Gastrocnemius medialis (tissue), 4 donors: ENCODE measurements around the gene BET1L. TPM values are rescaled to one million over a fixed set of nuclear protein-coding genes. Genes with fewer than 3 reads are reported as not detected.

Experiments used
- ATAC-seq, 2 donors: fragments of 150-250 bp; one replicate each; pipeline ENCODE4 v1.9.1; 2016
- DNase-seq, 2 donors: peaks; one replicate each; pipeline ENCODE4 v3.0.0-alpha.2; 2019
- H3K27ac ChIP-seq, 4 donors: fragments of 200-600 bp; sonication (generic); 1 replicate in 1 of 4; 2 replicates in 3 of 4; pipeline ENCODE4 v1.5.1; 2016 to 2018; ENCODE audit warnings: mild to moderate bottlenecking in 2 of 4, moderate library complexity in 1 of 4
- H3K27me3 ChIP-seq, 3 donors: fragments of 200-600 bp; sonication (generic) in 2 of 3; 1 replicate in 1 of 3; 2 replicates in 2 of 3; pipeline versions ENCODE4 v1.5.1 to v1.6.0; 2016 to 2019; ENCODE audit warnings: mild to moderate bottlenecking in 1 of 3, moderate library complexity in 1 of 3
- H3K36me3 ChIP-seq, 2 donors: fragments of 200-600 bp; sonication (generic) in 1 of 2; one replicate each; pipeline ENCODE4 v1.5.1; 2017 to 2018
- H3K4me1 ChIP-seq, 2 donors: fragments of 200-600 bp; sonication (generic) in 1 of 2; one replicate each; pipeline ENCODE4 v1.5.1; 2016 to 2017; ENCODE audit warnings: mild to moderate bottlenecking in 2 of 2
- H3K4me3 ChIP-seq, 4 donors: fragments of 200-600 bp; sonication (generic) in 3 of 4; 1 replicate in 1 of 4; 2 replicates in 3 of 4; pipeline ENCODE4 v1.5.1; 2016 to 2019; ENCODE audit warnings: mild to moderate bottlenecking in 2 of 4
- H3K9me3 ChIP-seq, 3 donors: fragments of 200-600 bp; sonication (generic) in 2 of 3; 1 replicate in 1 of 3; 2 replicates in 2 of 3; pipeline ENCODE4 v1.5.1; 2016 to 2019
- CTCF ChIP-seq, 5 experiments: fragments of 450-650 bp in 3 of 5; fragments of 200-600 bp in 2 of 5; sonication (generic) in 2 of 5; IDR thresholded peaks in 4 of 5; conservative IDR thresholded peaks in 1 of 5; 1 replicate in 4 of 5; 2 replicates in 1 of 5; pipeline ENCODE4 v1.5.1; 2016 to 2019; ENCODE audit warnings: antibody characterized with exemption in 5 of 5, mild to moderate bottlenecking in 3 of 5, moderate library complexity in 3 of 5
- POLR2A ChIP-seq, 2 donors: fragments of 450-650 bp; IDR thresholded peaks; one replicate each; pipeline ENCODE4 v1.6.1; 2017; ENCODE audit warnings: antibody characterized with exemption in 2 of 2, mild to moderate bottlenecking in 2 of 2, moderate library complexity in 2 of 2
- in situ Hi-C, 4 donors: fragments of 200-750 bp; cut with MboI; loops; one replicate each; pipeline versions ENCODE4 v1.15.0 to v1.8.0; 2017; ENCODE audit warnings: low sequenced_read_pairs in 4 of 4
- intact Hi-C: fragments of 100-400 bp; cut with DNase I; formaldehyde crosslinking; loops from one replicate; pipeline ENCODE4 v1.15.1; 2023; ENCODE audit warnings: low total_unique reads
- total RNA-seq, 4 donors: library from RNA; depleted of rRNA; stranded (reverse); fragments of >200 nt; gene quantifications; one replicate each; pipeline versions ENCODE4 v1.1.0 to v1.2.3, GENCODE V29; 2016

The BET1L gene
- total RNA-seq, 4 donors from 2014 or later, result 11.3 to 15.9 (median 12.8) TPM

- intact Hi-C loops, result no loop called here
- H3K9me3 ChIP-seq, result no peaks in the 10 kb centered on the region
- in situ Hi-C loops, result no loop called here
- peaks cover 21 to 27% of the 10 kb centered on the region in 2 donors for H3K4me1 ChIP-seq
- DNase-seq (no peak), ATAC-seq (no peak)
- no peak overlapping the region for H3K27ac ChIP-seq
- TF ChIP-seq CTCF (IDR thresholded peaks at IDR 0.05 in 4 of 5, conservative IDR thresholded peaks at IDR 0.05 in 1 of 5) (no peak), POLR2A (IDR thresholded peaks at IDR 0.05) (no peak)
- peaks cover 0 to 68% of the 10 kb centered on the region in 2 donors for H3K36me3 ChIP-seq
- H3K27me3 ChIP-seq, result no peaks in the 10 kb centered on the region
- no peak overlapping the region for H3K4me3 ChIP-seq
Measured at GRCh38 chr11:211295-211694, 4.1 kb upstream of the BET1L start.

GRCh38 chr11:210803-211180 lies 3.6 kb upstream of the BET1L start:
- peaks cover 26 to 32% of the 10 kb centered on the region in 2 donors for H3K4me1 ChIP-seq
- DNase-seq (no peak), ATAC-seq (no peak)
- in situ Hi-C loops, result no loop called here
- H3K36me3 ChIP-seq, result peaks cover 0 to 63% of the 10 kb centered on the region in 2 donors
- no peaks in the 10 kb centered on the region for H3K9me3 ChIP-seq
- H3K27me3 ChIP-seq, result no peaks in the 10 kb centered on the region
- TF ChIP-seq CTCF (IDR thresholded peaks at IDR 0.05 in 4 of 5, conservative IDR thresholded peaks at IDR 0.05 in 1 of 5) (no peak), POLR2A (IDR thresholded peaks at IDR 0.05) (no peak)
- intact Hi-C loops, result no loop called here
- H3K4me3 ChIP-seq, result no peak overlapping the region
- no peak overlapping the region for H3K27ac ChIP-seq

GRCh38 chr11:210122-210802 lies 3.1 kb upstream of the BET1L start:
- H3K4me1 ChIP-seq, result peaks cover 31 to 37% of the 10 kb centered on the region in 2 donors
- no peaks in the 10 kb centered on the region for H3K9me3 ChIP-seq
- ATAC-seq (no peak), DNase-seq (no peak)
- peak overlapping the region in 2 of 4 donors; percentile 98 to 100 for H3K27ac ChIP-seq
- in situ Hi-C loops, result no loop called here
- H3K4me3 ChIP-seq, result no peak overlapping the region
- H3K27me3 ChIP-seq, result no peaks in the 10 kb centered on the region
- peaks cover 0 to 62% of the 10 kb centered on the region in 2 donors for H3K36me3 ChIP-seq
- intact Hi-C loops, result no loop called here
- TF ChIP-seq CTCF (IDR thresholded peaks at IDR 0.05 in 4 of 5, conservative IDR thresholded peaks at IDR 0.05 in 1 of 5) (no peak), POLR2A (IDR thresholded peaks at IDR 0.05) (no peak)

- DNase-seq, result no peak
- peak overlapping the region; percentile 95 to 100 (median 98) for H3K27ac ChIP-seq
- intact Hi-C loops, result loop anchor here (5.0 to 10.0 kb wide), 3 partner anchors 143 to 298 kb away; partner anchors contain the start of genes ANO9 and RNH1
- in situ Hi-C loops, result no loop called here
- no peak for ATAC-seq
- TF ChIP-seq CTCF (IDR thresholded peaks at IDR 0.05 in 4 of 5, conservative IDR thresholded peaks at IDR 0.05 in 1 of 5) (no peak), POLR2A (IDR thresholded peaks at IDR 0.05) (no peak)
- no peaks in the 10 kb centered on the region for H3K27me3 ChIP-seq
- H3K36me3 ChIP-seq, result peaks cover 0 to 62% of the 10 kb centered on the region in 2 donors
- peak overlapping the region; percentile 72 to 99 (median 84) for H3K4me3 ChIP-seq
- H3K9me3 ChIP-seq, result no peaks in the 10 kb centered on the region
- peaks cover 32 to 41% of the 10 kb centered on the region in 2 donors for H3K4me1 ChIP-seq
Measured at GRCh38 chr11:209275-210121, 2.3 kb upstream of the BET1L start.
